Measurements from ENCODE around the gene SH3BGRL.

The SH3BGRL gene

DNA sequence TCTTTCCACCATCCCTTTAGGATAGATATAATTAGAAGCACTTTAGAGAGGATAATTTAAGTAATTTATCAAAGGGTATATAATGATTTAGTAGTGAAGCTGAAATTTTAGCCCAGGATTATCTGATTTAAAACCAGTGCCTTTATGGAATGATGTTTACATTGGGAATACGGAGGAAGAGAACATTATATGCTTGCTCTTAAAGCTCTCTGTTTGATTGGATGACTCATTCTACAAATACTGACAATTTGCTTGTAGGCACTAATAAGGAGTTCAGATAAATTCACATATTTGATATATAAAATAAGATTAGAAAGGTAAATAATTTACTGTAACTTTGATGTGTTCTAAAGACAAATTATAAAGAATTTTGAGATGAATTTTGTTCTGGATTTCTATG, 84.7 kb downstream of the SH3BGRL start:
- H3K27ac ChIP-seq = peak overlapping the region; percentile 66
- no peak for TF ChIP-seq ZFX (IDR thresholded peaks at IDR 0.05; ENCODE audit: borderline replicate concordance)
- TF ChIP-seq, protein P1, sequence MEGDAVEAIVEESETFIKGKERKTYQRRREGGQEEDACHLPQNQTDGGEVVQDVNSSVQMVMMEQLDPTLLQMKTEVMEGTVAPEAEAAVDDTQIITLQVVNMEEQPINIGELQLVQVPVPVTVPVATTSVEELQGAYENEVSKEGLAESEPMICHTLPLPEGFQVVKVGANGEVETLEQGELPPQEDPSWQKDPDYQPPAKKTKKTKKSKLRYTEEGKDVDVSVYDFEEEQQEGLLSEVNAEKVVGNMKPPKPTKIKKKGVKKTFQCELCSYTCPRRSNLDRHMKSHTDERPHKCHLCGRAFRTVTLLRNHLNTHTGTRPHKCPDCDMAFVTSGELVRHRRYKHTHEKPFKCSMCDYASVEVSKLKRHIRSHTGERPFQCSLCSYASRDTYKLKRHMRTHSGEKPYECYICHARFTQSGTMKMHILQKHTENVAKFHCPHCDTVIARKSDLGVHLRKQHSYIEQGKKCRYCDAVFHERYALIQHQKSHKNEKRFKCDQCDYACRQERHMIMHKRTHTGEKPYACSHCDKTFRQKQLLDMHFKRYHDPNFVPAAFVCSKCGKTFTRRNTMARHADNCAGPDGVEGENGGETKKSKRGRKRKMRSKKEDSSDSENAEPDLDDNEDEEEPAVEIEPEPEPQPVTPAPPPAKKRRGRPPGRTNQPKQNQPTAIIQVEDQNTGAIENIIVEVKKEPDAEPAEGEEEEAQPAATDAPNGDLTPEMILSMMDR (IDR thresholded peaks at IDR 0.05) = no peak

DNA sequence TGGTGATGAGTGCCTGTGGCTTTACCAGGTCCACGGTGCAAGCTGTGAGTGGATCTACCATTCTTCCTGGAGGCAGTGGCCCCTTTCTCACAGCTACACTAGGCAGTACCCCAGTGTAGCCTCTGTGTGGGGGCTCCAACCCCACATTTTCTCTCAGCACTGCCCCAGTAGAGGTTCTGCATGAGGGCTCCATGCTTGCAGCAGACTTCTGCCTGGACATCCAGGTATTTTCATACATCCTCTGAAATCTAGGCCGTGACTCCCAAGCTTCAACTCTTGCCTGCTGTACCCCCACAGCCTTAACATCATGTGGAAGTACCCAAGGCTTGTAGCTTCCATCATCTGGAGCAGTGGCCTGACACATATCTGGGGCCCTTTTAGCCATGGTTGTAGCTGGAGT, 90.1 kb downstream of the SH3BGRL start:
- TF ChIP-seq, protein P1 (IDR thresholded peaks at IDR 0.05) = no peak
- no peak for TF ChIP-seq ZFX (IDR thresholded peaks at IDR 0.05; ENCODE audit: borderline replicate concordance)
- H3K27ac ChIP-seq = no peak overlapping the region

DNA sequence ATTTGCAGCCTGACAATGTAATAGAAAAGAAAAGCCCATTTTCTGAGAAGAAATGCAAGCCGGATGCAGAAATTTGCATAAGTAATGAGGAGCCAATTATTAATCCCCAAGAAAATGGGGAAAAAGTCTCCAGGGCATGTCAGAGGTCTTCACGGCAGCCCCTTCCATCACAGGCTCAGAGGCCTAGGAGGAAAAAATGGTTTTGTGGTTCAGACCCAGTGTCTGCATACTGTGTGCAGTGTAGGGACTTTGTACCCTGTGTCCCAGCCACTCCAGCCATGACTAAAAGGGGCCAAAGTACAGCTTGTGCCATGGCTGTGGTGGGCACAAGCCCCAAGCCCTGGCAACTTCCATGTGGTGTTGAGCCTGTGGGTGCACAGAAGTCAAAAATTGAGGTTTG, 92.2 kb downstream of the SH3BGRL start:
- no peak overlapping the region for H3K27ac ChIP-seq
- TF ChIP-seq ZFX (IDR thresholded peaks at IDR 0.05; ENCODE audit: borderline replicate concordance) = no peak
- TF ChIP-seq, protein P1 (IDR thresholded peaks at IDR 0.05) = no peak

DNA sequence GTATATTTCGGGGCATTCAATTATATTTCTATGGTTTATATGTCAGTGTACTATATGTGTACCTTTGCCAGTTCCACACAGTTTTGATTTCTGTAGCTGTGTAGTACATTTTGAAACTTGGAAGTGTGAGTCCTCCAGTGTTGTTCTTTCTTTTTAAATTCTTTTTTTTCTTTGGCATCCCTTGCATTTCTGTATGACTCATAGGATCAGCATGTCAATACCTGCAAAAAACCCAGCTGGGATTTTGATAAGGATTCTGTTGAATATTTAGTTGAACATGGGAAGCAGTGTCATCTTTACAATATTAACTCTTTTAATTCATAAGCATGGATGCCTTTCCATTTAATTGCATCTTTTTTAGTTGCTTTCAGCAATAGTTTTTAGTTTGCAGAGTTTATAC, 100.0 kb downstream of the SH3BGRL start:
- no peak for TF ChIP-seq ZFX (IDR thresholded peaks at IDR 0.05; ENCODE audit: borderline replicate concordance)
- TF ChIP-seq, protein P1 (IDR thresholded peaks at IDR 0.05) = no peak
- no peak overlapping the region for H3K27ac ChIP-seq

DNA sequence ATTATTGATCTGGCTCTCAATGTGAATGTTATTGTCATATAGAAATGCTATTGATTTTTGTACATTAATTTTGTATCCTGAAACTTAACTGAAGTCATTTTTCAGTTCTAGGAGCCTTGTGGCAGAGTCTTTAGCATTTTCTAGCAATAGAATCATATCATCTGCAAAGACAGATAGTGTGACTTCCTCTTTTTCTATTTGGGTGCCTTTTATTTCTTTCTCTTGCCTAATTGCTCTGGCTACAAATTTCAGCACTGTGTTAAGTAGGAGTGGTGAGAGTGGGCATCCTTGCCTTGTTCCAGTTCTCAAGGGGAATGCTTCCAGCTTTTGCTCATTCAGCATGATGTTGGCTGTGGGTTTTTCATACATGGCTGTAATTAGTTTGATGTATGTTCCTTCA, 102.7 kb downstream of the SH3BGRL start:
- no peak for TF ChIP-seq ZFX (IDR thresholded peaks at IDR 0.05; ENCODE audit: borderline replicate concordance)
- TF ChIP-seq, protein P1 (IDR thresholded peaks at IDR 0.05) = no peak
- no peak overlapping the region for H3K27ac ChIP-seq

DNA sequence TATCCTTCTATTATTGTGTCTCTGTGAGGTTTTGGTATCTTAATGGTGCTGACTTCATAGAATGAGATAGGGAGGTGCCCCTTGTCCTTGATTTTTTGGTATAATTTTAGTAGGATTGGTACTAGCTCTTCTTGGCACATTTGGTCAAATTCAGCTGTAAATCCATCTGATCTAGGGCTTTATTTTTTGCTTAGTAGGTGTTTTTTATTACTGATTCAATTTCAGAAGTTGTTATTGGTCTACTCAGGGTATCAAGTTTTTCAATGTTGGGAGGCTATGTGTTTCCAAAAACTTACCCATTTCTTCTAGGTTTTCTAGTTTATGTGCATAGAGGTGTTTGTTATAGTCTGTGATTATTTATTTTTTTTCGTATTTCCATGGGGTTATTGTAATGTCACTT, 103.3 kb downstream of the SH3BGRL start:
- no peak overlapping the region for H3K27ac ChIP-seq
- no peak for TF ChIP-seq ZFX (IDR thresholded peaks at IDR 0.05; ENCODE audit: borderline replicate concordance)
- TF ChIP-seq, protein P1 (IDR thresholded peaks at IDR 0.05) = no peak

DNA sequence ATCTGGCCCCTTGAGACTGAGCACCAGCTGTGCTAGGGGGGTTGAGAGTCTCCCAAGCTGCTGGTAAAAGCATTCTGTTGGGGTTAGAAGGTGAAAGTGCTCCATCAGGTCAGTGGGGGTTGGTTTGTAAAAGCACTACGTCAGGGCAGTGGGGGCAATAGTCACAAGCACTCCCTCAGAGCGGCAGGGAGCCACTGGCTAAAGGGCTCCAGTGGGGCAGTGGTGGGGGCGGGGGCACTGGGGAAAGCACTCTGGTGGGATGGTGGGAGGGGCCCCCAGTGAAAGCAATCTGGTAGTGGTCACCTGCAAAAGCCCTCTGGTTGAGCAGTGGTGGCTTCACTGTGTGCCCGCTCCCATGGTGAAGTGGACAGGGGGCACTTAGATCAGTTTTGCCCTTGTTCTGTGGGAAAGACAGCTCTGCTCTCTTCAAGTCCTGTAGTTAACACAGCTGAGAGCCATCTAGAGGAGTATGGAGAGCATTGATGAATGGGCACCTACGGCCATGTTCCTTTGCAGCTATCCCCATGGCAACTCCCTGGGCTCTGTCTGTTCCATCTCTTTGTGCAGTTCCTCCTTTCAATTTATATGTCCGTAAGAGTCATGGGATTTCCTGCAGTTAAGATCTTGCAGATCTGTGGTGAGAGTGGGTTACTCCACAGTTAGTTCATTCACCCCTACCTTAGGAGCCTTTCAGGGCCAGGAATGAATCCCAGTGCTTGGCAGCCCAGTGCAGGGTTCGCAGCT, 106.4 kb downstream of the SH3BGRL start:
- no peak overlapping the region for H3K27ac ChIP-seq
- TF ChIP-seq, protein P1 (IDR thresholded peaks at IDR 0.05) = no peak
- no peak for TF ChIP-seq ZFX (IDR thresholded peaks at IDR 0.05; ENCODE audit: borderline replicate concordance)

All from 22Rv1 (cell line).